Stimulated activated naive CD4-positive, alpha-beta T cell (primary cell): ENCODE data around the gene CCR2.
"Not testable (repeated sequence)": the region's sequence is repeated elsewhere in the genome, so short reads cannot be mapped to it uniquely, and the experiment has no call there.

ENCODE experiments used
- DNase-seq, 6 experiments: peaks; one replicate each; lab custom pipeline; 2025; lab: John Stamatoyannopoulos, UW

The CCR2 gene

DNA sequence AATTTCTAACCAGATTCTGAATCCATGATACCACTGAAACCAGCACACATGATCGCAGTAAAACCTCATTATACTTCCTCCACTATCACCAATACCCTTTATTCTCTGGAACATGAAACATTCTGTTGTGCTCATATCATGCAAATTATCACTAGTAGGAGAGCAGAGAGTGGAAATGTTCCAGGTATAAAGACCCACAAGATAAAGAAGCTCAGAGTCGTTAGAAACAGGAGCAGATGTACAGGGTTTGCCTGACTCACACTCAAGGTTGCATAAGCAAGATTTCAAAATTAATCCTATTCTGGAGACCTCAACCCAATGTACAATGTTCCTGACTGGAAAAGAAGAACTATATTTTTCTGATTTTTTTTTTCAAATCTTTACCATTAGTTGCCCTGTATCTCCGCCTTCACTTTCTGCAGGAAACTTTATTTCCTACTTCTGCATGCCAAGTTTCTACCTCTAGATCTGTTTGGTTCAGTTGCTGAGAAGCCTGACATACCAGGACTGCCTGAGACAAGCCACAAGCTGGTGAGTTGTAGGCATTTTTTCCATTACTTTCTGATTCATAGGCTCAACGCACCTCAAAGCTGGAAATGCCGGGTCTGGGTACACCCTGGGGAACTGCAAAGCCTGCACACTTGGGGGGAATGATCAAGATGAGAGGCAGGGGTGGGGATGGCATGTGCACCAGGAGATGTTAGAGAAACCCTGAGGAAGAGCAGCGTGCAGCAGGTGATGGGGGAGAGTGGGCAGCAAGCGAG is at the start of gene CCR2:
TSS of gene CCR2 (plus strand) at position 465 of the 764 bp plus-strand sequence. CDS start 3,417 bp downstream, outside the sequence.
- no peak for DNase-seq

DNA sequence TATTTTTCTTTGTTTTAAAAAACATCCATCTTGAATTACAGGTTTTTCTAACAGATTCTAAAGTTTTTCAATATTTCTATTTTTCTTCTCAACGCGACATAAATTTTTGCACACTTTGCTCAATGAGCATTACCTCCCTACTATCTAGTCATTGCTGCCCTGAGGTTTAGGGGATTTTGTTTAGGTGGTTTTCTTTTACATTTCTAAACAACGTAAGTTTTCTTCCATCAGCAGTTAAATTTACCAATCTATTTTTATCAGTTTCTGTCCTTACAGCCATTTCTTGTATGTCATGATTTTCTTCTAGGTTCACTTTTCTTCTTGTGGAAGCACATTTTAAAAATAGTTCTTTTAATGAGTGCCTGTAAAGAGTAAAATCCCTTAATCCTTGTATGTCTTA is 49.2 kb upstream of the CCR2 start:
- no peak for DNase-seq

DNA sequence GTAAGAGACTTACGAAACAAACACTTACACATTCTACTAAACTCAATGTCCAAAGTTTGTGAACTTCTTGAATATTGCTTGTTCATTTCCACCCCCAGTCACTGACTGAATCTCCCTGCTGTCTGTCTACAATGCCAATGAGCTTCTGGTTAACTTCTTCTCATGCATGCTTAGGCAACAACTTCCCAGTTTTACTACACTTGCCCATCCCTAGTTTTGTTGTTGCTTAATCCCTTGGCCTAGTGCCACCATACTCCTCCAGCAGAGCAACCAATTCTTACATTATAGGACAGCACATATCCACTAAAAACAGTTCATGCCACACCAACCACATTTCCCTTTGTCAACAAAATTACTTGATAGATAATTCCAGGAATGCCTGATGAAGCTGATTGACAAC is 40.9 kb upstream of the CCR2 start:
- no peak for DNase-seq

GRCh38 chr3:46314517-46314916 is 39.4 kb upstream of the CCR2 start:
- no peak for DNase-seq

GRCh38 chr3:46316206-46316605 is 37.7 kb upstream of the CCR2 start:
- DNase-seq, result no peak

- DNase-seq, result no peak
Observed at GRCh38 chr3:46318207-46318927, 35.5 kb upstream of the CCR2 start.

GRCh38 chr3:46321461-46322104 is 32.3 kb upstream of the CCR2 start:
- DNase-seq, result no peak

- no peak for DNase-seq
Observed at GRCh38 chr3:46324036-46324435, 29.9 kb upstream of the CCR2 start.

DNA sequence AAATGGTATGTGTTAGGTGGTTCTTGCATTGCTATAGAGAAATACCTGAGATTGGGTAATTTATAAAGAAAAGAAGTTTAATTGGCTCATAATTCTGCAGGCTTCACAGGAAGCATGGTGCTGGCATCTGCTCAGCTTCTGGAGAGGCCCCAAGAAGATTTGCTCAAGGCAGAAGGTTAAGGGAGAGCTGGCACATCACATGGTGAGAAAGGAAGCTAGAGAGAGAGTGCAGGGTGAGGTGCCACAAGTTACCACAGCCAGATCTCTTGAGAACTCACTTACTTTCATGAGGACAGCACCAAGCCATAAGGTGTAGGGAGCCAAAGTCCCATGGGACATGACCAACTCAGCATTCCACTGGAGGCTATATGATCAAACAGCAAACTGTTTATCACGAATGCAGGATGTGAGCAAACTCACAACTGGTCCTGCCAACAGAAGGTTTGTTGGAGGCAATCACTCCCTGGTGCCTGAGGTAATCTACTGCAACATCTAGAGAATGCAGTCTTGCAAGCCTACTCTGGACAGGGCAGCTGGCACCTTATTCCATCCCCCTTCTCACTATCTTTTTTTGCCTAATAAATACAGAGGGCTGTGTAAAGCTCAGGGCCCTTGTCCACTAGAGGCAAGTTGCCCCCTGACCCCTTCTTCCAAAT is 28.1 kb upstream of the CCR2 start:
- no peak for DNase-seq

GRCh38 chr3:46330676-46331075 is 23.2 kb upstream of the CCR2 start:
- DNase-seq, result not testable (repeated sequence)

GRCh38 chr3:46334741-46335478 is 19.0 kb upstream of the CCR2 start:
- no peak for DNase-seq

DNA sequence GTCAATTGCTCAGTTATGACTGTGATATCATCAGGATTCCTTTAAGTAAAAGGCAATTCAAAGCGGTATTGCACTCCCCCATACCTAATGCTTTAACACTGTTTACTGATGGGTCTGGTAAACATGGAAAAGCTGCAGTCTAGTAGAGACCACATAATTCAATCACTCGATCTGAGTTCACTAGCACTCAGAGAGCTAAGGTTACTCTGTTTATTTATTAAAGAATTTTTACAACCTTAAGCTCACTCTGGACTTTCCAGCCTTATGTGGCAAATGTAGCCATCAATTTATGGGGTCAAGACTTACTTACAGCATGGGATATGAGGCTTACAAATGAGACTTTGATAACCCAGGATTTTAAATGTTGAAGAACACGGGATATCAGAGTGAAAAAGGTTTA is 18.4 kb upstream of the CCR2 start:
- DNase-seq, result no peak

- DNase-seq, result no peak
Observed at GRCh38 chr3:46337911-46338310, 16.0 kb upstream of the CCR2 start.

DNA sequence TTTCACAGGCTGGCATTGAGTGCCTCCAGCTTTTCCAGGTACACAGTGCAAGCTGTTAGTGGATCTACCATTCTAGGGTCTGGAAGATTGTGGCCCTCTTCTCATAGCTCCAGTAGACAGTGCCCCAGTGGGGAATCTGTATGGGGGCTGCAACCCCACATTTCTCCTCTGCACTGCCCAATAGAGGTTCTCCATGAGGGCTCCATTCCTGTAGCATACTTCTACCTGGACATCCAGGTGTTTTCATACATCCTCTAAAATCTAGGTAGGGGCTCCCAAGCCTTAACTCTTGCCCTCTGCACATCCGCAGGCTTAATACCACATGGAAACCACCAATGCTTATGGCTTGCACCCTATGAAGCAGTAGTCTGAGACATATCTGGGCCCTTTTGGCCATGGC is 15.1 kb upstream of the CCR2 start:
- no peak for DNase-seq

DNA sequence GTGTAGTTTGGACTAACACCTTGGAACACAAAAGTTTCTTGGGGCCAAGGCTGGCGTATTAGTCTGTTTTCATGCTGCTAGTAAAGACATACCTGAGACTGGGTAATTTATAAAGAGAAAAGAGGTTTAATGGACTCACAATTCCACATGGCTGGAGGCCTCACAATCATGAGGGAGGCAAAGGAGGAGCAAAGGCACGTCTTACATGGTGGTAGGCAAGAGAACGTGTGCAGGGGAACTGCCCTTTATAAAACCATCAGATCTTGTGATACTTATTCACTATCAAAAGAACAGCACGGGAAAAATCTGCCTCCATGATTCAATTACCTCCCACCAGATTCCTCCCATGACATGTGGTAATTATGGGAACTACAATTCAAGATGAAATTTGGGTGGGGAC is 9.4 kb upstream of the CCR2 start:
- DNase-seq, result no peak

DNA sequence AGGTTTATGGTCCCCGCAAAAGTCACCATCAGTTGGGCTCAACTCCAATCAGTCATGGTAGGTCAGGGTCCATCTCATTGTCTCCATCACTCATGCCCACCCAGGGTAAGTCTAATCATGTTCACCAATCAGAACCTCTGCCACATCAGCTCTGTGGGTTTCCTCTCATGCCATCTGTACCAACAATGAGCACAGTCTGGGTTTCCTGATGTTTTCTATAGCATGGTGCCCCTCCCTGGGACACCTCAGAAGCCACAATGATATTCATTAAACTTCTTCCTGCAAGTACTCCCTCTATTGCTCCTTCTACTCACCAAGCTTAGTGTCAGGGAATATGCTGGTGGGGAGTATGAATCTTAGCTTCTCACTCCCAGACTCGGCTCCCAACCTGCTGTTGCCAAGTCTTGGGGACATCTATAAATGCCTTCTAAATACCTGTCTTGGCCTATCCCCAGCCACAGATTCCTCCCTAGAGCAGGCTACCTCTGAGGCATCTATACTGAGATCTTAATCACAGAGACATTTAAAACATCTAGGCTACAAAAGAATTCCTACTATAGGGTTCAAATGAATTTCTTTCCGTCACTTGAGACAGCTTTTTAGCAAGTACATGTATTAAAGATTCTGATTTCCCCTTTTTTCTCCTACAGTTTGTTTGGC is 5.0 kb upstream of the CCR2 start:
- no peak for DNase-seq

DNA sequence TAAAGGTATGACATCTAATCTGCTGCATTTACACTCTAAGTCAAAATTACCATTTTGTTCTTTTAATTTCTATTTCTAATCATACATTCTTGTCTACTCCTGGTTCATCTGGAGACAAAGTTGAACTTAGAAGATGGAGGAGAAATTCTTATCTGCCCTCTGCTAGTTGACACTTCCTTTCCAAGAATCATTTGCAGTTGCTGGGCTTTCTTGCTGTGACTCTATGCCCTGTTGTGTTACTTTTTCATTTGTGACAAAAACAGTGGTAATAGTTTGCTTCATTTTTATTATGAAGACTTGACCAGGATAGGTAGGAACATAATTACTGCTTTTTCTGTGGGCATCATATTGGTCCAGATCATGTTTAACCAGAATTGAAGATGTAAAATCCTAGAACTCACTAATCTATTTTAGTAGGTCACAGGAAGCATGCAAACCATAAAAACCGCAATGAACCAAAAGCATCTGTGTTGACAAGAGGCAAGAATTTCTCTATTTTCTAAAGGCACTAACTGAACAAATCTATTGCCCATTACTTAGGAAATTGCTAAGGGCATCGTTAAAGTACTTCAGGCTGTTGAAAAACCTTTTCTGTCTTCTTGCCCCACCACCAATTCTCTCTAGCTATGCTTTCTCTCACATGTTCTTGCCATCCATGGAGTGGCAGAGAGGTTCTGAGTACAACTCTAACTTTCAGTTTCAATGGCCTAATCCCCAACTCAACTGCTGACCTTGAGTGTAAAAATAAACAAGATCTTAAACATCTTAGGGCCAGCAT is 4.2 kb upstream of the CCR2 start:
- peak in 2 of 6 experiments; percentile 19 to 26 for DNase-seq

DNA sequence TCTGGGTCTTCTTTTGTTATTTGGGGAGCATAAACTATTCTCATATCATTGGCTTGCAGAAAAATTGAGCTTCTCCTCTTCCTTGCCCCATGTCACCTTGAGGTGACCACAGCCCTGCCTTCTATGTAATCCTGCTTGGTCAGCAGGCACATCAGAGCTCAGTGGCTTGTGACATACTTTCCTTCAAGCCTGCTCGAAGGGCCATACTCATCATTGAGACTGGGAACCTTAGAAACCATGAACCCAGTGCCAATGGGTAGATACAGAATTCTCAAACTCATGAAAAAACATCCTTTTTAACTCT is 3.7 kb upstream of the CCR2 start:
- no peak for DNase-seq

DNA sequence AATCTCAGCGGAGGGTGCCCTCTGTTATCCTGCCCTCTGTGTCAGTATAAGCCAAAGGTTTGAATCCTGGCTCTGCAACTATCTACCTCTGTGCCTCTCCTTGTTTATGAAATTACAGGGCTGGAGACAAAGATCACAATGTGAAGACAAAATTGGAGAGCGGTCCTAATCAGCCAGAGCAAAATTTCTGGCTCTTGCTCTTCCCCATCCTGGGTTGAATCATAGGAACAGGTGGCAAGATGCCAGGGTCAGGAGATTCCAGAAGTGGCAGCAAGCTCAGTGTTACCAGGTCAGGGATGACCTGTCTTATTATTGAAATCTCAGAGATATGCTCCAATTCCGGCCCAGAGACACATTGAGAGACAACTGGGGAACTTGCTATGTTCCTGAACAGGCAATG is 2.3 kb upstream of the CCR2 start:
- no peak for DNase-seq

GRCh38 chr3:46353090-46353489 is 821 bp upstream of the CCR2 start:
- no peak for DNase-seq

GRCh38 chr3:46354478-46354877 is 567 bp downstream of the CCR2 start:
- DNase-seq, result no peak
